HFF-Myc (cell line): ENCODE data around the gene FMNL1.

Source experiments
- DNase-seq: peaks from one replicate; pipeline ENCODE4 v3.0.0-alpha.2; 2011; ENCODE audit warnings: low read depth; ENCODE audit errors: extremely low read depth
- H3K4me3 ChIP-seq: replicated peaks from 2 replicates; pipeline ENCODE4 v1.5.1; 2011; ENCODE audit warnings: low read depth, mild to moderate bottlenecking, control low read depth, low read length
- CTCF ChIP-seq: IDR thresholded peaks from 2 replicates; pipeline ENCODE4 v1.5.1; 2012; ENCODE audit warnings: mild to moderate bottlenecking, low read depth, low read length, control low read depth; ENCODE audit errors: missing control alignments

FMNL1 gene

DNA sequence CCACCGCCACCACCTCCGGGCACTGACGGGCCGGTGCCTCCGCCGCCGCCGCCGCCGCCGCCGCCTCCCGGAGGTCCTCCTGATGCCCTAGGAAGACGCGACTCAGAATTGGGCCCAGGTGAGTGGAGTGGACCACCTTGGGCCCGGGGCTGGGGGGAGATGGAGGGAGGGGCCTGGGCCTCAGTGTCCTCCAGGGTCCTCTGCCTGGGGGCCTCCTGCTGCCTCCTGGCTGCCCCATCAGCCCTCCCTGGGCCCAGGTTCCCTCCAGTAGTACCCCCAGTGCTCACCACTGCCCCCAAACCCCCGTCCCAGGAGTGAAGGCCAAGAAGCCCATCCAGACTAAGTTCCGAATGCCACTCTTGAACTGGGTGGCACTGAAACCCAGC, 20.3 kb downstream of the FMNL1 start:
- no peak overlapping the region for H3K4me3 ChIP-seq
- TF ChIP-seq CTCF, result no peak
- no peak for DNase-seq

DNA sequence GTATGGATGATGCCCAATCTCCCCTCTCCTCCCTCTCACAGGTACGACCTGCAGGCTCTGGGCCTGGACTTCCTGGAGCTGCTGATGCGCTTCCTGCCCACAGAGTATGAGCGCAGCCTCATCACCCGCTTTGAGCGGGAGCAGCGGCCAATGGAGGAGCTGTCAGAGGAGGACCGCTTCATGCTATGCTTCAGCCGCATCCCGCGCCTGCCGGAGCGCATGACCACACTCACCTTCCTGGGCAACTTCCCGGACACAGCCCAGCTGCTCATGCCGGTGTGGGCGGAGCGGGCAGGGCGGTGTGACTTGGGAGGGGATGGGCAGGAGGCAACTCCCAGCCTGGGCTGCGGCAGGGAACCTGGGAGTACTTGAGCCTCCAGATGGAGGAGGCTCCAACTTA, 22.1 kb downstream of the FMNL1 start:
- no peak for TF ChIP-seq CTCF
- DNase-seq, result no peak
- no peak overlapping the region for H3K4me3 ChIP-seq

GRCh38 chr17:45244725-45245656, 23.3 kb downstream of the FMNL1 start:
- TF ChIP-seq CTCF, result no peak
- DNase-seq, result no peak

GRCh38 chr17:45246338-45246737, 24.7 kb downstream of the FMNL1 start:
- no peak for DNase-seq
- TF ChIP-seq CTCF, result no peak
- peak overlapping the region; percentile 54 for H3K4me3 ChIP-seq

More at GRCh38 chr17:45244725-45245656, 23.3 kb downstream of the FMNL1 start:
- no peak overlapping the region for H3K4me3 ChIP-seq

DNA sequence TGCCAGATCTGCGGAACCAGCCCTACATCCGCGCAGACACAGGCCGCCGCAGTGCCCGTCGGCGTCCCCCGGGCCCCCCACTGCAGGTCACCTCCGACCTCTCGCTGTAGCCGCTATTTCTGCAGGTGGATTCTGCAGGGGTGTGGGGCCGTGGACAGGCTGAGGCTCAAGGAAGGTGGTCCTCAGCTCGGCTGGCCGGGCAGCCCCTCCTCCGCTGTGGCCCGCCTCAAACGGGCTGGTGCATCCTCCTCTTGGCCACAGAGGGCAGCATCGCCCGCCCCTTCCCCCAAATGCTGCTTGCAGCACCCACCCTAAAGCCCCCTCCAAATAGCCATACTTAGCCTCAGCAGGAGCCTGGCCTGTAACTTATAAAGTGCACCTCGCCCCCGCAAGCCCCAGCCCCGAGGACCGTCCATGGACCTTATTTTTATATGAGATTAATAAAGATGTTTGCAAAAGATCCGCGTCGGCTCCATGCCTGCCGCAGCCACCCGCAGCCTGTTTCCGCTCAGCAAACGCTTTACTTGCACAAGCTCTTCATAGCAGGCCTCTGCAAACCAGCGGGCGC, 25.3 kb downstream of the FMNL1 start:
- DNase-seq, result no peak
- TF ChIP-seq CTCF, result peak; percentile 50
- peak overlapping the region; percentile 54 for H3K4me3 ChIP-seq

- TF ChIP-seq CTCF, result no peak
- H3K4me3 ChIP-seq, result peak overlapping the region; percentile 54
- DNase-seq, result peak; percentile 48
Measured at GRCh38 chr17:45247429-45248131, 25.9 kb downstream of the FMNL1 start.
